Right kidney (tissue), 1 donor: ENCODE measurements around the gene SLC49A3.
A peak's percentile ranks its signal among the peaks of the same experiment; 100 is the strongest.
"Not testable (repeated sequence)": the region's sequence is repeated elsewhere in the genome, so short reads cannot be mapped to it uniquely, and the experiment has no call there.

ENCODE experiments used
- DNase-seq: peaks from one replicate; pipeline ENCODE4 v3.0.0-alpha.2; 2016

SLC49A3 gene

GRCh38 chr4:654503-654845, 34.5 kb downstream of the SLC49A3 start:
- DNase-seq: no peak

- DNase-seq: no peak
These were observed 35.0 kb downstream of the SLC49A3 start for GRCh38 chr4:653831-654502.

DNA sequence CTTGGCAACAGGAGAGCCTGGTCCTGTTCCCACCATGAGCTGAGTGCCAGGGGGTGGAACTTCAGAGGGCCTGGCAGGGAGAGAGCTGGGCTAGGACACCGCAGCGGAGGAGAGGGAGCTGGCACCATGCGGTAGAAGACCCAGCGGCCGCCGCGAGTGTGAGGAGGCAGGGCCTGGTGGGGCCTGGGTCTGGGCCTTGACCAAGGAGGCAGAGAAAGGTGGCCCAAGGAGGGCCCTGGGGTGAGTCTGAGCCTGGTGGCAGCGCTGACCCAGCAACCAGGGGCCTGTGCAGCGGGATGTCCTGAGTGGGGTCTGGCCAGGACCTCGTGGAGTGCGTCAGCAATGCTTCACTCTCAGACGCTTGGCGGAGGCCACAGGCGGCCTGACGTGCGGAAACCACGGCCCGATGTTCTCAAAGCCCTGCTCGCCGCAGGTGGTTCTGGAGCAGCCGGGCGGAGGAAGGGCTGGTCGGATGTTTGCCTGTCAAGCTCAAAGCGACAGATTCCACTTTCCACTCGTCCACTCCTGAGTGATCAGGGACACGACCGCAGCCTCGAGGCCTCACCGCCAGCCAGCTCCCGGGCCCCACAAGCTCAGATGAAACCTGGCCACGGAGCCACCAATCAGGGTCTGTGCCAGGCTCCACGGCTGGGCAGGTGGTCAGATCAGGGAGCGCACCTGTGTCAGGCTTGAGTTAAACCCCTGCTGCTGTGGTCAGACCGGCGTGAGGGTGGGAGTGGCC, 35.7 kb downstream of the SLC49A3 start:
- no peak for DNase-seq

DNA sequence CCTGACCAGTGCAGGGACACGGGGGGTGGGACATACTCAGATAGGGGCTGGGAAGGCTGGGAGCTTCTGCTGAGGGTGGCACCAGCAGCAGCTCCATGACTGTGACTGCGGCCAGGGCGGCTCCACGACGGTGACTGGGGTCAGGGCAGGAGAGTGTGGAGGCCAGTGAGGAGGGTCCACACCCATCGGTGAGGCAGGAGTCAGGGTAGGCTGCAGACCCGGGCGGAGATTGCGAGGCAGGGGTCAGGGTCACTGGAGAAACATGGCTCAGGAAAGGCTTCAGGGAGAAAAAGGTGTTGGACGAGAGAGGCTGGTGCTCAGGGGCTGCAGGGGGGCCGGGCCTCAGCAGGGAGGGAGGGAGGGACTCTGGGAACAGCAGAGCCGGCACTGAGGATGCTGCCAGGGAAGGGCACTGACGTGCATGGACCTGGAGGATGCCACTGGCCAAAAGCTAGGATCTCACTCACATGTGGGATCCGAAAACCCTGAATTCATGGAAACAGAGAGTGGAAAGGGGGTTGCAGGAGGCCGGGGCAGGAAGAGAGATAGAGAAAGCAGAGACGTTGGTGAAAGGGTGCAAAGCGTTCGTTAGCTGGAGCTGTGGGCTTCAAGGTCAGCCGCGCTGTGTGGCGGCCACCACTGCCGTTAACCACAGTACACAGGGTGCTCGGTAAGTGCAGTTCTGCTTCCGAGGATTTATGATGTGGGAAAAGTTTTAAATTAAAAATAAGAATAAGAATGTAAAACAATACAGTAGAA, 36.9 kb downstream of the SLC49A3 start:
- DNase-seq: no peak

- DNase-seq: no peak
These were observed 37.7 kb downstream of the SLC49A3 start for GRCh38 chr4:650951-651883.

DNA sequence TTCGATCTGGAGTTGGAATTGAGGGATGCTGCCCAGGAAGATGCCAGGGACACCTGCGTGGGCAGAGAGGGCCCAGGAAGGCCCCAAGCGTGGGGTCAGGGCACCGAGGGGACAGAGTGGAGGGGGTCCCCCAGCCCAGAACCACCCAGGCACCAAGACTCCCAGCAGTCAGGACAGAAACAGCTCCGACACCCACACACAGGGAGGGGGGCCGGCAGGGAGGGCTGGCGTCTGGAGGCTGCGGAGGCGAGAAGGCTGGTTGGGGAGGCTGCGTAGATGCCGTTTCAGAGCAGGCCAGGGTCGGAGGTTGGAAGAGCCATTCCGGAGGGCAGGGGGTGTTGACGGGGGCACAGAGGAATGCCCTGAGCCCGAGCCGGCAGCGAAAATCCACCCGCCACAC, 38.5 kb downstream of the SLC49A3 start:
- DNase-seq: no peak

GRCh38 chr4:649751-650310, 39.1 kb downstream of the SLC49A3 start:
- DNase-seq: no peak

DNA sequence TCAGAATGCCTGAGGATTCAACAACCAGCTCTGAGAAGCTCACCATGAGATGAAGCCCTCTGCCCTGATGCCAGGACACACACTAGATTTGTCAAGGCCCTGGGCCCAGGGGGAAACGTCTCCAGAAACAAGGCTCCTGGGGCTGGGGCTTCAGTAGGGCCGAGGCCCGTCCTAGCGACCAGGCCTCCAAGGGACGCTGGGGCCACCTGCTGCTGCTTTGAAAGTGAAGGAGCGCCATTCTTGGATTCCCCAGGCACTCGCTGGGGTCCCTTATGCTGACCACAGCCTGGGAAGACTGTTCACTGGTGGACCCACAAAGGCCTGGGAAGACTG, 39.7 kb downstream of the SLC49A3 start:
- DNase-seq: no peak

DNA sequence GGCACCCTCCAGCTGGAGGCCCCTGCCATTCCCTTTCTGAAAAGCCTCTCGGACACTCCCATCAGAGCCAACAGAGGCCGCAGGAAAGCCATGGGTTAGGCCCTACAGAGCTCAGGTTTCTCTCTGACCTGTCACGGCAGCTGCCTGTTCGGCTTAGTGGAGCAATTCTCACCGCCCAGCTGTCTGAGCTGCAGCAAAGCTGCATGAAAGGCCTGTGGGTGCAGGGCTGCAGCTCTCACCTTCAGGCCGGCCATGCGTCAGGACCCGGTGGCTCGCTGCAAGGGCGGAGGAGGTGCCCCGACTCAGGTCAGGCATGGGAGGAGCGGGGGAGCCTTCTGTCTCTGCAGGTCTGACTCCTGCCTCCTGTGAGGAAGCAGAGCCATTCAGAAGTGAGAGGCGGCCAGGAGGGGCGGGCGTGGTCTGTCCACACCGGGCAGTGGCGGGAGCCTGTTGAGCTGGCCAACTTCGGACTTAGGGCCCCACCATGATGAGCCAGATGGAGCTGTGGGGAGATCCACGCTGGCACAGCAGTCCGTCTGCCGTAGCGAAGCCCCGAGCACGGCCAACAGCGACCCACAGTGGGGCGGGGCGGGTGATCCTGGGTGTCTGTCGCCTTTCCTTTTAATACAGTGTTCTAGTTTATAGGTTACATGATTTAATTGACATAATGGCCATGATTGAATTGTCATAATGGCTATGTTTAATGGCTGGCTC, 40.2 kb downstream of the SLC49A3 start:
- peak; percentile 59 for DNase-seq

DNA sequence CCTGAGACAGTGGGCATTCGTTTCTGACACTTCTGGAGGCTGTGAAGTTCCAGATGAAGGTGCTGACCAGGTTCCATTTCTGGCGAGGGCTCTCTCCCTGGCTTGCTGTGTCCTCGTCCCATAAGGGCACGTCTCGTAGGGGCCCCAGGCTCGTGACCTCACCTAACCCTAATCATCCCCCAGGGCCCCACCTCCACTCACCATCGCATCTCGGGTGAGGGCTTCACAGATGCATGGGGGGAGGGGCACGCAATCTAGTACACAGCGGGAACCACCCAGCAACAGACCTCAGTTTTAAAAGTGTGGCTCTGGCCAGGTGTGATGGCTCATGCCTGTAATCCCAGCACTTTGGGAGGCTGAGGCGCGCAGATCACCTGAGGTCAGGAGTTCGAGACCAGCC, 41.5 kb downstream of the SLC49A3 start:
- no peak for DNase-seq

GRCh38 chr4:646460-646859, 42.5 kb downstream of the SLC49A3 start:
- DNase-seq: peak; percentile 9

GRCh38 chr4:642366-642765, 46.6 kb downstream of the SLC49A3 start:
- DNase-seq: not testable (repeated sequence)

- DNase-seq: no peak
These were observed 51.2 kb downstream of the SLC49A3 start for GRCh38 chr4:637536-638280.

GRCh38 chr4:636628-637159, 52.3 kb downstream of the SLC49A3 start:
- DNase-seq: no peak

DNA sequence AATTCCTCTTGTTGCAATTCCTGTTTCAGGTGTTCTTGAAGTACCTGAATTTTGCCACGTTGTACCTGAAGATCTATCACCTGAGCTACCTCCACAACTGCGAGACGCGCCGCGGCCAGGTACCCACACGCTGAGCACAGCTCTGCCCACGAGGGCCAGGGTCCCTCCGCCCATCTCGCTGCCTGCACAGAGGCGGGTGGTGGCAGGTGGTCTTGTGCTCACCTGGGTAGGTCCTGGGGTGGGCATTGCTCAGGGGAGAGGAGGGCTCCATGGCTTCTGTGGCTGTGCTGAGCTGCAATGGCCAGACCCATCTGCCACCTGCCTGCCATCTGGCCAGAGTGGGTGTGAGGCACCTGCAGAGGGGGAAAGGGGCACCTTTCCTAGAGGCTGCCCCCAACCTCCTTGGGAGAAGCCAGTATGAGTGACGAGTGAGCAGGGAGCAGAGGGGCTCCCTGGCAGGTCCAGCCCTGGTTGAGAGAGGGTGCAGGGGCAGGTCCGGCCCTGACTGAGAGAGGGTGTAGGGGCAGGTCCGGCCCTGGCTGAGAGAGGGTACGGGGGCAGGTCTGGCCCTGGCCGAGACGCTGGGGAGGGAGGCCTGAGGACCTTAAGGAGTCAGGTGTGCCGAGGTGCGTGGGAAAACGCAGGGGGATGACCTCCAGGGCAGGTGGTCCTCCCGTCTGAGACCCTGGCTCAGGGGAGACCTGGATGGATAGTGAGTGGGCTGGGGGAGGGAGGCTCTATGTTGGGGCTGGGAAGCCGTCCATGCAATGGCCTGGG, 52.9 kb downstream of the SLC49A3 start:
- DNase-seq: no peak

GRCh38 chr4:635066-635835, 53.7 kb downstream of the SLC49A3 start:
- DNase-seq: not testable (repeated sequence)

- DNase-seq: no peak
These were observed 54.4 kb downstream of the SLC49A3 start for GRCh38 chr4:634599-634985.

- no peak for DNase-seq
These were observed 54.9 kb downstream of the SLC49A3 start for GRCh38 chr4:633976-634598.
